Activated T-helper 9 cell treated with anti-CD3 and anti-CD28 coated beads, Interleukin-2, amount 50 U/mL, for 16 hours (primary cell): ENCODE measurements around the gene MPHOSPH9.

Experiments
- DNase-seq: peaks from one replicate; pipeline ENCODE4 v3.0.0-alpha.2; 2020; ENCODE audit warnings: low read depth

The MPHOSPH9 gene

DNA sequence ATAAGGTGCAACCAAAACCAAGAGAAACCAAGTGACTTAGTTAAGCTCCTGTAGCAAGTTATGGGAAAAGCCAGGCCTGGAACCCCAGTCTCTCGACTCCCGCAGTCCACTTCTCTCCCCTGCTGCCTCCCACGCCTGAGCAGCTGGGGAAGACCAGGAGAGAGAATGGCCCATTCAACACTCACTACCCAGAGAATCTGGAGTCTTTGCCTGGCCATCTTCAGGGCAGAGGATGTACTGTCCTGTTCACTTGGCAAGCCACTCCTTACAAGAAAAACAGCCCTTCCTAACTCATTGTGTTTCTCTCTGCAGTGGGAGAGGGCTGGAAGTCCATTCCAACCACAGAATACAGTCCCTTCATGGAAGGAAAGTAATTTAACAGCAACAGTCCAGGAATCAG is 83.9 kb downstream of the MPHOSPH9 start:
- no peak for DNase-seq

DNA sequence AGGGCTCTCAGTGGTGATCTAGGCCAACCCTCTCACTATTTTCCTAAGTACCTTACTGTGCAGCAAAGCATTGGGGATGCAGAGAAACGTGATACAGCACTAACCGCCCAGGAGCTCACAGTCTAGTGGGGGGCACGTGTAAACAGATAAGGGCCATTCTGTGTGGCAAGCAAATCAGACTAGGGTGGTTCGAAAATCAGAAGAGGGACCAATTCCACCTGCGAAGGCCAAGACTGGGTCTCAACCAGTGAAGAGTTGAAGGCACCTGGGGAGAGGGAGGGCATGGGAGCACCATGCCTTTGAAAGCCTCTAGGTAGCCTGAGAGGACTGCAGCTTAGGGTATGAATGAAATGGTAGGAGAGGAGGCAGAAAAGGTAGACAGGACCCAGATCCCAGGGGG is 84.3 kb downstream of the MPHOSPH9 start:
- no peak for DNase-seq

DNA sequence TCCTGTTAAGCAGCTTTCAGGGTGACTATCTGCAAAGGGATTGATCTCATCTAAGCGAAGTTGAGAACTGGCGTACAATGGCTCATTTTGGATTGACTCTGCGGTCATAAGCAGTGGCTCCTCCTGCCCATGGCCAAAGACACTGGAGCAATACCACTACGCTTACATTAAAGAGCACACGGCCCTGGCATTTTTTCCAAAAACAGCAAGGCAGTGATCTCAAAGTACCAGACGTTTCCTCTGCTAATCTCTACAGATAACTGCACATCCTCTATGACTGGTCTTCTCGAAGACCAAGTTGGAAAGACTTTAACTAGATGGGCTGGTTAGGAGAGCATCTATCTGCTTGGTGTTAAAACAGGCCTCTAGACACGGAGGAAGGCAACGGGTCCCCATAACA is 84.7 kb downstream of the MPHOSPH9 start:
- DNase-seq = no peak

DNA sequence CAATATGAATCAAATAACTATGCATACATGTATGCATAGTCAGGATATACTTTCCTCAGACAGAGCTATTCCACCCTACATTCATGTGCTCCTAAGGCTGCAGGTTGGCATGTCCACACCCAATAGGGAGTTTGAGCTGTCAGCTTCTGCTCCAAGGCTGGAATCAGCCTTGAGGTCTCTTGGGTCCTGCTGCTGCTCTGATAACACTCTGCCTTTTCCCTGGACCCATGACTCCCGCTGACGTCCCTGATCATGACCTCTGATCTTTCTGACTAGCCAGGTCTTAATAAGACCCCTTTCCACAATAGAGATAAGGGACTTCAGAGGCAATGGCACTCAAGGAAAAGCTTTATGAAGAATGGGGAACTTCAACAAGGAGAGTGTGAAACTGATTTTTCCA is 87.7 kb downstream of the MPHOSPH9 start:
- no peak for DNase-seq

DNA sequence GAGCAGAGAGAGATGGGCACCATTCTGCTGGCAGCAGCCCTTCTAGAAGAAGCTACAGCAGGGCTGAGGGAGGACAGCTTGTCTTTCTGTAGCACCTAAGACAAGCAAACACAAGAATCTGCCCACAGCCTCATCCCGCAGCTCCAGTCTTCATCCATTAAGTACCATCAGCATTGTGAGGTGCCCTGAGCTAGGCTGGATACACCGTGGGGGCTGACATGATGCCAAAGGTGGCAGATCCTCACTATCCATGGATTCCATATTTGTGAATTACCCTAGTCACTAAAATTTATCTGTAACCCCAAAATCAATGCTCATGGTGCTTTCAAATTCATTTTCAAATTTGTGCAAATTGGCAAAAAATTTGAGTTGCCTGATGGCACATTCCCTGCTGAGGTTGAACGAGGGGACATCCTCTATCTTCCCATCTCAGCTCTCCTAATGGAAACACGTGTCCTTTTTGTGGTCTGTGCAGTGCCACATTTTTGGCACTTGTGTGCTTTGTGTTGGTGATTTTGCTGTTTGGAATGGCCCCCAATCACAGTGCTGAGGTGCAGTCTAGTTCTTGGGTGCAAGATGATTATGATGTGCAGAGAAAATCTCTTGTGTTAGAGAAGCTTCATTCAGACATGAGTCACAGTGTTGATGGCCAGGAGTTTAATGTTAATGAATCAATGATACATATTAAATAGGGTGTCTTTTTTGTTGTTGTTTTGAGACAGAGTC is 89.0 kb downstream of the MPHOSPH9 start:
- DNase-seq = no peak

DNA sequence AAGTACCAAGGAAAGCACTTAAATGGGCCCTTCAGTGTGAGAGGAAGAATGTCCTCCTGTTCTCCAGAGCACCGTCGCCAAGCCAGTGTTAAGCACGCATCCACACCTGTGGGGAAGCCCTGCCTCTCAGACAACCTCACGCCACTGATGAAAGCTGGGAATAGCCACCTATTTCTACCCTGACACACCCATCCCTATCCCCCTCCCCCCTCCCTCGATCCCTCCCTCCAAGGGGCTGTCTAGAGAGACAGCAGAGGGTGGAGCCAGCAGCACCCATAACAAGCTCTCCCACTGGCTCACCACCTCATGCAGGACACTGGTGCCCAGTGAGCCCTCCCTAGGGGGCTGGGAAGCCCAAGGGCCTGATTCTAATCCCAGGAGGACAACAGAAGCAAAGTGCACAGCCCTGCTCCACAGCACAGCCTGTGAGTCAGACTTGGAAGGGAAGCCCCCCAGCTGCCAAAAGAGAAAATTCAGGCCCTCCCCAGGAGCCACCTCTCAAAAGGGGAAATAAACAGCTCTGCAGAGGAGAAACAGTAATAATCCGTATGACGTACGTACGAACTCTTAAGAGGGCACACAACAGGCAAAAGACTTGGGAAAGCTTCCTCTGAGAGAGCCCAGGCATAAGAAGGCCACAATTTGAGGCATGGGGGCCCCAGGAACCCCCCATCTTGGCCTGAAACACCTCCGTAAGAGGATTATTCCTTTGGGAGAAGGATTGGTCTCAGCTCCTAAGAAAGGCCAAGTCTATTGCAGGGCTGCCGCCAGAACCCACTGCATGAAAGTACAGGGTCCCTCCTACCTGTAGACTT is 89.8 kb downstream of the MPHOSPH9 start:
- no peak for DNase-seq

DNA sequence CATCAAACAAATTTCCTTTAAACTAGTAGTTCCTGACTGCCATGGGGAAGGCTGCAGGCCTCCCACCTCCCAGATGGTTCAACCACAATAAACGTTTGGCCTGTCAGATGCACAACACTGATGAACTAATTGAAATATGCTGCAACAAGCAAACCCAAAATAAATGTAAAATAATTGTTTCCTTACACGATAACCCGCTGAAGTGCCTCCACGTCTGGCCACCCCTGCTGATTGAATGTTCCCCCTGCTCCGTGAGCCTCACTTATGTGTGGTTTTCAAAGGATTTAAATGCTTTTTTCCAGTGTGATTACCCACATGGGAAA is 90.5 kb downstream of the MPHOSPH9 start:
- no peak for DNase-seq

DNA sequence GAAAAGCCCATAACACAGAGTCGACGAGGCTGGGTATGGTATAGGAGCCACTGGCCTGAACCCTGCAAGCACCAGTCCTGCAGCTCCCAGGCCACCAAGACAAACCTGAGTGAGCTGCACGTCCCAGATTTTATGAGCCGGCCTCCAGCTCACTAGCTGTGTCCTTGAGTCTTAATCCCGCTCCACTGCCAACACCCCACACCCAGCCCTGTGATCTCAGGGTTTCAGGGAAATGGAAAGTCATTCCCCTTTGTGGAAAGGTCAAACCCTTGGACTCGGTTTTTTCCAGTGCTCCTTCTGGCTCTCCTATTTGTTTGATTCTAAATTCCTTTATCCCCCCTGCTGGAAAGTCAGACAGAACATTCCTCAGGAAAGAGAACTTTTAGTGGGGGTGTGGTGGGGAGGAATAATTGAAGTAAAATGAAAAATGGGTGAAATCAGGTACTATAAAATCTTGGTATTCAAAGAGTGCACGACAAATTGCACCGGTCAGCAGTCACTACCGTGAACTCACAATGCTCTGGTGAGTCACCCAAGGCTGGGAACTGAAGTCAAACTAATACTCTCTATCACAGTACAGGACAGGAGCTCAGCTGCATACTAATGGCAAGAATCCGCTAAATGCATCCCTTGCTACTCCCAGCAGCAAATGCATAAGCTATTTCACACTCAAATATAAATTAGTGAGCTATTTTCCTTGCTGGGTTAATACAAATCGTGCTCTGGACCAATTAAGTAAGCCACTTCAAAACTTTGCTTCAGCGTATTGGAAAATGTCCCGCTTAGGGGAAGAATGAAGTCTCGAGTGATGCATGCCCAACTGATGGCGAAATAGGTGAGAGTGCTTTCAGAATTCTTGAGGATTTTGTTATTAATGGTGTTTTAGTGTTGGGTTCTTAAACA is 91.1 kb downstream of the MPHOSPH9 start:
- DNase-seq = no peak

DNA sequence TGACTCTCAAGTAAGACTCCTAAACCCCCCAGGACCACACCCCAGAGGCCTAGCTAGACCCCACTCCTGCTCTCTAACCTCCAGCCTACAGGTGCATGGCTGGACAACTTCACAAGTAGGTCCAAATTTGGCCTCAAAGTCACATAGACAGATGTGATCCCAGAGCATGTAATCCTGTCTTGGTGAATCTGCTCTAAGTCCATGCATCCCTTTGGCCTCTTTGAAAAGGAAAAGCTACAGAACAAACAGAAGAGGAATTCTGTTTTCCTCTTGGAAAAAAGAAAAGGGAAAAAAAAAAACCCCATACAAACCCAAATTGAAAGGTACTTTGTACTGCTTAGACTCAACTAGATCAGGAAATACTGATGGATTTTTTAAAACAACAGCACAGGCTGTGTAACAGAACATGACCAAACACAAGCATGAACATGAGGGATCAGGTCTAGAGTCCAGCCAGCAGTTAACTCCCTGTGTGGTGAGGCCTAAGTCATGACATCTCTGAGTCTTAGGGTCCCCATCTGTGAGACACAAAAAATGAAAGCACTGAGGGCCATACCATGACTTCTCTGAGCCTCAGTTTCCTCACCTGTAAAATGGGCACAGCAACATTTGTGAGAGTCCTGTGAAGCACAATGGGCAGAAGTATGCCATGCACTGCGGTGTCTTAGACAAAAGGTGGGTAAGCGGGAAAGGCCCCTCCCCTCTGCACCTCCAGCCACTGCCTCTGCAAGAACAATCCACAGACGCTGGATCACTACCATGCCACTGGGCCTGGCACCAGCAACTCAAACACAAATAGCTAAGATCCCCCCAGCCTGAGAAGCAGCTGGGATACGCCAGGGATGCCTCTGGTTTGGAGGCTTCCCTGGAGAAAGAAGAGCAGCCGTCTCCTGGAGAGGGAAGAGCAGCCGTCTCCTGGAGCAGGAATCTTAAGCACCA is 92.0 kb downstream of the MPHOSPH9 start:
- DNase-seq = no peak

DNA sequence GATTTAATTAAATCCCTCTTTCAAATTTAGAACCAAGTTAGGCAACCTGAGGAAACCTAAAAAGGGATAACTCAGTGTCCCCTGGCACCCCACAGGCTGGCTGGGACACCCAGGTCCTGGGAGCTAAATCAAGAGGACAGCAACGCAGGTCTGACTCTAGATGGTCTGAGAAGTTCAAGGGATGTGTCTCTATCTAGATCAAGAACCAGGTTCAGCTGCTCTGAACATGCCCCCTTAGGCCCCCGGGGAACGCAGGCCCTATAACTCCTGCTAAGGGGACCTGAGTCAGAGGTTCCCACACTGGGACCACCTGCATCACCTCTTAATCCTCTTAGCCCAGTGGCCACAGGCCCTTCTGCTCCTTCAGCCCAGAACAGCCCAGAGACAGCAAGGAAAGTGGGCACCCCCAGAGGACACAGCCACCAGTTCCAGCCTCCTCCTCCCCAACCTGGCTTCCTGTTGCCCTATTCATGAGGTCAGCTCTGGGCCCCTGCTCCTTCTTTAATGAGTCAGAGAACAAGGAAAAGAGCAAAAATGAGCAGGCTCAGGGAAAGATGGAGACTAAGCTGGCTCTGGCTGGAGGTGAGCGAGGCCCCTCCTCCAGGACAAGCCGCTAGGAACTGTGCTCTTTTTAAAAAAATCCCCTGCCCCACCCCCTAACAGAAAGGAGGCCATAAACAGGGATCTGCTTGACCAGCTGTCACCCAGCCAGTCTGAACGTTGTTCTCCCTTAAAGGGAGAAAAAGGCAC is 92.8 kb downstream of the MPHOSPH9 start:
- DNase-seq = no peak

DNA sequence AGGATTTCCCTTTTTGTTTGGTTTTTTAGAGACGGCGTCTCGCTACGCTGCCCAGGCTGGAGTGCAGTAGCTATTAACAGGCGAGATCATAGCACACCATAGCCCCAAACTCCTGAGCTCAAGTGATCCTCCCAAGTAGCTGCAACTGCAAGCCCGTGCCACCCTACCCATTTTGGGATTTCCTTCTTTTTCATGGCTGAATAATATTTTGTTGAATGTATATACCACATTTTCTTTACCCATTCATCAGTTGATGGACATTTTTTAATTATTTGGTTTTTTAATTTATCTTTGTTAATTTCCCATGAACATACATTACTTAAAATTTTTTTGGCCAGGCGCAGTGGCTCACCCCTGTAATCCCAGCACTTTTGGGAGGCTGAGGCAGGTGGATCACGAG is 97.3 kb downstream of the MPHOSPH9 start:
- no peak for DNase-seq

DNA sequence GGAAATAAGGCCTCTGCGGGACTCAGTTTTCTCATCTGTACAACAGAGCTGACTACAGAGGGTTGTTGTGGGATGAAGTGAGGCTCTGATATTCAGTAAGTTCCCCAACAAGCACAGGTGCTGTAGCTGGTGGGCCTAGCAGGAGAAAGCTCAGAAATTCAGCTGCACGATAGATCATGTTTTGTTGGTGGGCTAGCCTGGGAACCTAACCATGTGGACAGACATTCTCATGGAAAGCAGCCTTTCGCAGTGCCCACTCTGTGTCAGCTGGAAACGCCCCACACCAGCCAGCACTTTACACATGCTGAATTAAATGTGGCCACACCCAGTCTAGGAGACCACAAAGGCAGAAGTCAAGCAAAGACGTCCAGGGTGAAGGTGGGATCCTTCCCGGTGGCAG is 98.1 kb downstream of the MPHOSPH9 start:
- no peak for DNase-seq

DNA sequence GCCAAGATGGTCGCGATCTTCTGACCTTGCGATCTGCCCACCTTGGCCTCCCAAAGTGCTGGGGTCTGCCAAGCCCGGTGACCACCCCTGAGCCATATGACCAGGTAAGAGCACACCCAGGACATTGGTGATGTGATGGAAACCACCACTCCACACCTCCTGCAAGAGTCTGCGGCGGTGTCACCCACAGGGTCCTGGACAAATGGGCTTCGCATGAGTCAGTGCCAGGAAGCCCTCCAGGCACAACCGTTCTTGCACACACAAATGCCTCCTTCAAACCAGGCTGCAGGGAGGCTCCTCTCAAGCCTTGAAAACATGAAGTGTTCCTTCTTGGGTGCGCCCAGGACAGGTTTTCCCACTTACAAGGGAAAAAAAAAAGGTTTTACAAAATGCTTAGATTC is 98.7 kb downstream of the MPHOSPH9 start:
- DNase-seq = no peak

DNA sequence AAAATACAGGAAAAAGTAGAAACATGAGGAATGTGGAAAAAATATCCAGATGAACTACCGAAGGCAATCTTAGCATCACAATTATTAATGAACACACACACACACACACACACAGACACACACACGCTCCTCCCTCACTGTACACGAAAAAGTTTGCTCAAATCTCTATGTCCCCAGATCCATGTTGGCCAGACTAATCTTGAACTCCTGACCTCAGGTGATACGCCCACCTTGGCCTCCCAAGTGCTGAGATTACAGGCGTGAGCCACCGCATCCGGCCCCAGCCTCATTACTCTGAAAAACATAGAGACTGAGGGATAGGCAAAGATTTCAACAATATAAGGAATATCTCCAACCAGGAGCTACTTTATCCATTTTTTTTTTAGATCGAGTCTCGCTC is 99.2 kb downstream of the MPHOSPH9 start:
- no peak for DNase-seq

DNA sequence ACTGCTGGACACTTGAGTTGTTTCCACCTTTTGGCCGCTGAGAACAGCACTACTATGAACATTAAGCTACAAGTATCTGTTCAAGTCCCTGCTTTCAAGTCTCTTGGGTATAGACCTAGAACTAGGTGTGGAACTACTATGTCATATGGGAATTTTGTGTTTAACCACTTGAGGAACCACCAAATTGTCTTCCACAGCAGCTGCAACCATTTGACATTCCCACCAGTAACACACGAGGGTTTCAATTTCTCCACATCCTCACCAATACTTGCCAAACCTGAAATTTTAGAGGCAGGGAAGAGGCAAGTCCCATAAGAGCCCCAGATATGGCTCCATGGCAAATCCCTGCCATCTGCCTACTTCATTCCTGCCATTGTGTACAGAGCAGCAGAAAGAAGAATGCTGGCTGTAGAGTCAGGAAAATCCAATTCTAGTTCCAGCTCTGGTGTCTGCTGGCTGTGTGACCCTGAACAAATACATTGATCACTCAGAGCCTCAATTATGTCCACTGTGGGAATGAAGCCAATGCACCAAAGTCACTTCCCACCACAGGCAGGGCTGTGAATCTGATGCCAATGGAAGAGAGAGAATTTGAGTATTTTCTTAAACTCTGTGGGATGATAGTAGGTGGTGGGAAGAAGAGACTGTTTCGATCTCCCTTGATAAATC is 99.9 kb downstream of the MPHOSPH9 start:
- no peak for DNase-seq

DNA sequence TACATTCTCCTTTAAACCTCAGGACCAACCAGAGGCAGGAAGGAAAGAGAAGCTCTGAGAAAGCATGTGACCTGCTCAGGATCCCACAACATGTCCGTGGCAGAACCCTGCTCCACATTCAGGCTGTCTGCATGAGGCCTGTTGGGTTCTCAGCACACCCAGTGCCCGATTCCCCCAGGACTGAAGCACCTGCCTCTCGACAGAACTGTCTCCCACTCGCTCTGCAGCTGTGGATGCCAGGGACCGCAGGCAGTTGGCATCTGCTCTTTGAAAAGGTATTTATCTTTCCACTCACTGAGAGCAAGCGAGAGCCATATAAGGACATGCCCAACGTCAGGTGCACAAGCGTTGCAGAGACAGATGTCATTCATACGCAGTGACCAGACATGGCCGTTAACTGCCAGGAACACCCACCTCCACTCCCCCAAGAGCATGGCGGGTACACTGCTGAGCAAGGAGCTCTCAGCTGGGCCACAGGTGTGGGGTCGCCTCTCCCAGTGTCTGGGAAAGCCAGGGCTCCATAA is 101.0 kb downstream of the MPHOSPH9 start:
- no peak for DNase-seq

DNA sequence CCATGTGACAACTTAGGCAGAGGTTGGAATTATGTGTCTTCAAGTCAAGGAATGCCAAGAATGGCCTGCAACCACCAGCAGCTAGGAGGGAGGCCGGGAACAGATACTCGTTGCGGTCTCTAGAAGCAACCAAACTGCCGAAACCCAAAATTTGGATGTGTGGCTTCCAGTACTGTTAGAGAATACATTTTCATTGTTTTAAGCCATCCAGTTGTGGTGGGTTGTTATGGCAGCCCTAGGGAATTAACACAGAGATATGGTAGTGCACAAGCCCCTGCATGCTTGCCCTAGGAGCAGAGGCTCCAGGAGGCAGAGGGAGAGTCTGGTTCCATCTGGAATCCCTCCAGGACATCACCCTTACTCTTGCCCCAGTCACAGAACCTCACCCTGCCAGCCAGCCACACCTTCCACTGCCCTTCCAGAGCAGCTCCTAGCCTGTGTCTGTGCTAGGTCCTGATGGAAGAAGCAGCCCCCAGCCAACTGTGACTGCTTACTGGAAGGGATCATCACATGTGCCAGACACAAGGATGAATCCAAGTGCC is 101.6 kb downstream of the MPHOSPH9 start:
- DNase-seq = no peak

DNA sequence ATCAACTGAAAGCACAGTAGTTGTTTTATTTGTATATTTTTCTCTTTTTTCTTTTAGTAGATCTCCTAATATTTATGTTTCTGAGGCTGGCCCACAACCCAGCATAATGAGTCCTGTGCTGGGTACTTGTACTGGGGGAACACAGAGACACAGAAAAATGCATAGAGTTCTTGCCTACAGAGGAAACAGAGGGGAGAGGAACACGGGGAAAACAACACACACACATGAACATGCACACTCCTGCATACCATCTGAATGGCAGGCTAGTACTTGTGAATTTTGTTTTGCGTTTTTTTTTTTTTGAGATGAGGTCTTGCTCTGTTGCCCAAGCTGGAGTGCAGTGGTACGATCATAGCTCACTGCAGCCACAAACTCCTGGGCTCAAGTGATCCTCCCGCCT is 103.3 kb downstream of the MPHOSPH9 start:
- DNase-seq = no peak

DNA sequence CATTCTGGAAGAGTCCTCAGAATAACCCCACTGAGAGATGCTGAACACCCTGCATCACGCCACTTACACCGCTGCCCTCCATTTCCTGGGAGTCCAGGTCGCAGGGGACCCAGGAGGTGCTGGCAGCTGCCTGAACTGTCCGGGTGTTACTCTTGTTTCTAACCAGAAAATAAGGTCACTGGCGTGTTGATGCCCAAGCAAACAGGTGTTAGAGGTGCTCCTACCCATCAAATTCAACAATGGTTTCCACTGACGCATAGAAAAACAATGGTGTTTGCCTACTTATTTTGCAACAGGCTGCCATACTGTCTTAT is 105.8 kb downstream of the MPHOSPH9 start:
- no peak for DNase-seq
